DND-41 (cell line): ENCODE measurements around the gene PPIF.

ENCODE experiments used
- EZH2 ChIP-seq: IDR thresholded peaks from 3 replicates; pipeline ENCODE4 v1.6.1; 2012; ENCODE audit warnings: borderline replicate concordance, low read depth, mild to moderate bottlenecking, moderate library complexity, low read length, inconsistent platforms; ENCODE audit not compliant: severe bottlenecking
- TF ChIP-seq, protein P1 (sequence below): IDR thresholded peaks from 2 replicates; pipeline ENCODE4 v1.5.1; 2012; ENCODE audit warnings: borderline replicate concordance, low read length, moderate library complexity, mild to moderate bottlenecking; ENCODE audit not compliant: poor library complexity, severe bottlenecking; ENCODE audit errors: extremely low read depth

GRCh38 chr10:79347226-79347893 is at the start of gene PPIF:
- TF ChIP-seq, protein P1, sequence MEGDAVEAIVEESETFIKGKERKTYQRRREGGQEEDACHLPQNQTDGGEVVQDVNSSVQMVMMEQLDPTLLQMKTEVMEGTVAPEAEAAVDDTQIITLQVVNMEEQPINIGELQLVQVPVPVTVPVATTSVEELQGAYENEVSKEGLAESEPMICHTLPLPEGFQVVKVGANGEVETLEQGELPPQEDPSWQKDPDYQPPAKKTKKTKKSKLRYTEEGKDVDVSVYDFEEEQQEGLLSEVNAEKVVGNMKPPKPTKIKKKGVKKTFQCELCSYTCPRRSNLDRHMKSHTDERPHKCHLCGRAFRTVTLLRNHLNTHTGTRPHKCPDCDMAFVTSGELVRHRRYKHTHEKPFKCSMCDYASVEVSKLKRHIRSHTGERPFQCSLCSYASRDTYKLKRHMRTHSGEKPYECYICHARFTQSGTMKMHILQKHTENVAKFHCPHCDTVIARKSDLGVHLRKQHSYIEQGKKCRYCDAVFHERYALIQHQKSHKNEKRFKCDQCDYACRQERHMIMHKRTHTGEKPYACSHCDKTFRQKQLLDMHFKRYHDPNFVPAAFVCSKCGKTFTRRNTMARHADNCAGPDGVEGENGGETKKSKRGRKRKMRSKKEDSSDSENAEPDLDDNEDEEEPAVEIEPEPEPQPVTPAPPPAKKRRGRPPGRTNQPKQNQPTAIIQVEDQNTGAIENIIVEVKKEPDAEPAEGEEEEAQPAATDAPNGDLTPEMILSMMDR = peak; percentile 92
- no peak for TF ChIP-seq EZH2
